AG04449 (cell line): ENCODE data around the gene ADGRV1.

Experiments used
- CTCF ChIA-PET: fragments of 350-600 bp; formaldehyde crosslinking; extraction: SDS; loops from one replicate; lab custom pipeline; 2021; ENCODE audit warnings: antibody characterized with exemption; lab: Yijun Ruan, JAX
- POLR2A ChIA-PET: fragments of 400-600, 350-600 bp; formaldehyde crosslinking; extraction: SDS; loops from one replicate; lab custom pipeline; 2020; ENCODE audit warnings: antibody characterized with exemption, inconsistent platforms; lab: Yijun Ruan, JAX
- DNase-seq: peaks from one replicate; pipeline ENCODE4 v3.0.0-alpha.2; 2010; ENCODE audit warnings: low read depth, low spot score
- H3K4me3 ChIP-seq: 2 replicates; pipeline ENCODE4 v1.5.1; 2011; ENCODE audit warnings: low read depth, mild to moderate bottlenecking, control low read depth, low read length
- TF ChIP-seq, protein P1 (sequence below): IDR thresholded peaks from one replicate; pipeline ENCODE4 v1.5.1; 2011; ENCODE audit warnings: mild to moderate bottlenecking, moderate library complexity, low read length, control low read depth, inconsistent platforms; ENCODE audit not compliant: insufficient read depth; ENCODE audit errors: missing control alignments

Gene ADGRV1

GRCh38 chr5:91207248-91207647, 648.7 kb downstream of the ADGRV1 start:
- CTCF ChIA-PET, result interaction anchor here (0.7 to 1.2 kb wide), 3 partner anchors 24 to 177 kb away, joined by 3 to 5 read pairs (median 3); no protein-coding TSS in a partner anchor
- H3K4me3 ChIP-seq, result no peak overlapping the region
- DNase-seq, result no peak
- POLR2A ChIA-PET, result interaction anchor here (0.6 to 1.4 kb wide), 2 partner anchors 74 to 176 kb away, joined by 3 to 4 read pairs; partner anchors contain the start of gene ARRDC3
- TF ChIP-seq, protein P1, sequence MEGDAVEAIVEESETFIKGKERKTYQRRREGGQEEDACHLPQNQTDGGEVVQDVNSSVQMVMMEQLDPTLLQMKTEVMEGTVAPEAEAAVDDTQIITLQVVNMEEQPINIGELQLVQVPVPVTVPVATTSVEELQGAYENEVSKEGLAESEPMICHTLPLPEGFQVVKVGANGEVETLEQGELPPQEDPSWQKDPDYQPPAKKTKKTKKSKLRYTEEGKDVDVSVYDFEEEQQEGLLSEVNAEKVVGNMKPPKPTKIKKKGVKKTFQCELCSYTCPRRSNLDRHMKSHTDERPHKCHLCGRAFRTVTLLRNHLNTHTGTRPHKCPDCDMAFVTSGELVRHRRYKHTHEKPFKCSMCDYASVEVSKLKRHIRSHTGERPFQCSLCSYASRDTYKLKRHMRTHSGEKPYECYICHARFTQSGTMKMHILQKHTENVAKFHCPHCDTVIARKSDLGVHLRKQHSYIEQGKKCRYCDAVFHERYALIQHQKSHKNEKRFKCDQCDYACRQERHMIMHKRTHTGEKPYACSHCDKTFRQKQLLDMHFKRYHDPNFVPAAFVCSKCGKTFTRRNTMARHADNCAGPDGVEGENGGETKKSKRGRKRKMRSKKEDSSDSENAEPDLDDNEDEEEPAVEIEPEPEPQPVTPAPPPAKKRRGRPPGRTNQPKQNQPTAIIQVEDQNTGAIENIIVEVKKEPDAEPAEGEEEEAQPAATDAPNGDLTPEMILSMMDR, result no peak

DNA sequence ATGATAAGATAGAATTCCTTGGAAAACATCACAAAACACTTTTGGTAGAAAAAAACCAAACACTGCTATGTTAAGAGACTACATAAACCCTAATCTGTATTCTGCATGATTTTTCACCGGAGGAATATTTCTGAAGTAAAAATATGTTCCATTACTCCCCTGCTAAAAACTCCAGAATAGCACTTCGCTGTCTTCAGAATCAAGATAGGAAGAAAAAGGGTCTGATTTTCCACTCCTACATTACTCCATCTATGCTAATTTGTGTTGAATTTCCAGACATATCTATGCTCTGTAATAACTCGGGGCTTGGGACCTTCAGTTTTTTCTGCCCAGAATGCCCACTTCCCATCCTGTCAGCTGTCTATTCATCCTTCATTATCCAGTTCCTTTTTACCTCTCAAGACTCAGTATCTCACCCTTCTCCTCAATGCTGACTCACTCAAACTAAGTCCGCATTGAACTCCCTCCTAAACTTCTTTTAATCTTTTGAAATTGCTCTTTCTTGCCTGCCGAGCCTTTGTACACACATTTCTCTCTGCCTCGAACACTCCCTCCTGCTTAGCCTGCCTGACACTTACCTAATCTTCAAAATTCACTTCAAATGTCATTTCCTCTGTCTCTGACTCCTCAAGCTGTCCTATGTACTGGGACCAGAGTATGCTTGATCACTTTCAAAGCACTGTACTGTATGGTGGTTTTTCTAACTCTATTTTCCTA, 653.6 kb downstream of the ADGRV1 start:
- TF ChIP-seq, protein P1, result no peak
- DNase-seq, result no peak
- ChIA-PET POLR2A (interaction anchor here (0.7 to 1.3 kb wide), 4 partner anchors 12 to 171 kb away, joined by 3 to 6 read pairs (median 3); partner anchors contain the start of gene ARRDC3), CTCF (interaction anchor here (0.6 to 1.5 kb wide), 8 partner anchors 11 to 173 kb away, joined by 3 to 8 read pairs (median 4); partner anchors contain the start of gene ARRDC3)
- H3K4me3 ChIP-seq, result peak overlapping the region; percentile 4; the same call in 1 of the 2 replicates

- peak; percentile 73 for DNase-seq
- POLR2A ChIA-PET, result interaction anchor here (0.7 to 1.3 kb wide), 4 partner anchors 12 to 171 kb away, joined by 3 to 6 read pairs (median 3); partner anchors contain the start of gene ARRDC3
- TF ChIP-seq, protein P1, result no peak
- CTCF ChIA-PET, result interaction anchor here (0.6 to 1.4 kb wide), 7 partner anchors 10 to 172 kb away, joined by 3 to 5 read pairs (median 4); partner anchors contain the start of gene ARRDC3
- H3K4me3 ChIP-seq, result no peak overlapping the region
Observed at GRCh38 chr5:91212714-91213092, 654.1 kb downstream of the ADGRV1 start.
